ENCODE results near the gene SLC49A3.

Gene SLC49A3

GRCh38 chr4:722851-723360 is 34.0 kb upstream of the SLC49A3 start:
- no peaks in the 10 kb centered on the region for H3K27me3 ChIP-seq
- H3K36me3 ChIP-seq = peaks cover 24% of the 10 kb centered on the region
- H3K27ac ChIP-seq = no peak overlapping the region
- no peak overlapping the region for H3K4me3 ChIP-seq (ENCODE audit: low read depth in 1 of 2, low read length in 1 of 2)
- peaks cover 0 to 11% of the 10 kb centered on the region in 2 experiments for H3K4me1 ChIP-seq (ENCODE audit: control insufficient read depth in 1 of 2, insufficient read depth in 1 of 2, low read depth in 1 of 2, low read length in 1 of 2)
- no peak for TF ChIP-seq CTCF (IDR thresholded peaks at IDR 0.05)
- no peaks in the 10 kb centered on the region for H3K9me3 ChIP-seq

- peaks cover 24% of the 10 kb centered on the region for H3K36me3 ChIP-seq
- no peaks in the 10 kb centered on the region for H3K9me3 ChIP-seq
- TF ChIP-seq CTCF (IDR thresholded peaks at IDR 0.05) = no peak
- no peak overlapping the region for H3K4me3 ChIP-seq (ENCODE audit: low read depth in 1 of 2, low read length in 1 of 2)
- peaks cover 0 to 11% of the 10 kb centered on the region in 2 experiments for H3K4me1 ChIP-seq (ENCODE audit: control insufficient read depth in 1 of 2, insufficient read depth in 1 of 2, low read depth in 1 of 2, low read length in 1 of 2)
- peak overlapping the region; percentile 58 for H3K27ac ChIP-seq
- H3K27me3 ChIP-seq = no peaks in the 10 kb centered on the region
Observed at GRCh38 chr4:722169-722725, 33.3 kb upstream of the SLC49A3 start.

GRCh38 chr4:721261-722168 is 32.6 kb upstream of the SLC49A3 start:
- no peaks in the 10 kb centered on the region for H3K9me3 ChIP-seq
- peak overlapping the region; percentile 58 for H3K27ac ChIP-seq
- H3K36me3 ChIP-seq = peaks cover 24% of the 10 kb centered on the region
- no peak overlapping the region for H3K4me3 ChIP-seq (ENCODE audit: low read depth in 1 of 2, low read length in 1 of 2)
- H3K4me1 ChIP-seq (ENCODE audit: control insufficient read depth in 1 of 2, insufficient read depth in 1 of 2, low read depth in 1 of 2, low read length in 1 of 2) = peaks cover 0 to 11% of the 10 kb centered on the region in 2 experiments
- no peaks in the 10 kb centered on the region for H3K27me3 ChIP-seq
- no peak for TF ChIP-seq CTCF (IDR thresholded peaks at IDR 0.05)

- Histone ChIP-seq H3K9me3 (no peaks in the 10 kb centered on the region), H3K27ac (peak overlapping the region; percentile 58), H3K4me3 (ENCODE audit: low read depth in 1 of 2, low read length in 1 of 2) (no peak overlapping the region), H3K4me1 (ENCODE audit: control insufficient read depth in 1 of 2, insufficient read depth in 1 of 2, low read depth in 1 of 2, low read length in 1 of 2) (peaks cover 0 to 6% of the 10 kb centered on the region in 2 experiments), H3K27me3 (no peaks in the 10 kb centered on the region), H3K36me3 (peaks cover 24% of the 10 kb centered on the region)
- TF ChIP-seq CTCF (IDR thresholded peaks at IDR 0.05) = no peak
Observed at GRCh38 chr4:720111-720860, 31.3 kb upstream of the SLC49A3 start.

- no peak overlapping the region for H3K4me3 ChIP-seq (ENCODE audit: low read depth in 1 of 2, low read length in 1 of 2)
- H3K4me1 ChIP-seq (ENCODE audit: control insufficient read depth in 1 of 2, insufficient read depth in 1 of 2, low read depth in 1 of 2, low read length in 1 of 2) = peaks cover 0 to 6% of the 10 kb centered on the region in 2 experiments
- peaks cover 27% of the 10 kb centered on the region for H3K36me3 ChIP-seq
- TF ChIP-seq CTCF (IDR thresholded peaks at IDR 0.05) = no peak
- no peak overlapping the region for H3K27ac ChIP-seq
- H3K9me3 ChIP-seq = no peaks in the 10 kb centered on the region
- no peaks in the 10 kb centered on the region for H3K27me3 ChIP-seq
Observed at GRCh38 chr4:718460-718859, 29.5 kb upstream of the SLC49A3 start.
